LoVo (cell line): ENCODE measurements around the gene HNRNPU.
"Not testable (repeated sequence)": the region's sequence is repeated elsewhere in the genome, so short reads cannot be mapped to it uniquely, and the experiment has no call there.

ENCODE experiments used
- DNase-seq: peaks from one replicate; pipeline ENCODE4 v3.0.0-alpha.2; 2016; ENCODE audit warnings: low spot score

Gene HNRNPU

GRCh38 chr1:244840219-244840794 lies 24.0 kb downstream of the HNRNPU start:
- no peak for DNase-seq

DNA sequence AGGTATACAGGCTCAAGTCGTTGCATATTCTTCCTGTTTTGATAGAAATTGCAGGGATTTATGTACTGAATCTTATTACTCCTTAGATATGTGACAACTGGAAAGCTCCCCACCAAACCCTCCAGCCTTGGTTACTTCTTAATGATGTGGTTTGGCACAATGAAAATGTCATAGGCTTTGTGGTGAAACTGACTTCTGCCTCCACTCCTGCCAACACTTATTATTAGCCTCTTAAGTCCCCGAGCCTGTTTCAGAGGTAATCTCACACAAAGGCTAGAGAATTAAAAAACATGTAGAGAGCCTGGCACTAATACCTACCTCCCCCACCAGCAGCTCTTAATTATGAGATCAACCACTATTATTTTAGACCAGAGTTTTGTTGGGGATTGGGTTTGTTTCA lies 24.7 kb downstream of the HNRNPU start:
- no peak for DNase-seq

GRCh38 chr1:244837597-244838258 lies 26.6 kb downstream of the HNRNPU start:
- no peak for DNase-seq

- DNase-seq: no peak
Observed at GRCh38 chr1:244836584-244836983, 27.8 kb downstream of the HNRNPU start.

DNA sequence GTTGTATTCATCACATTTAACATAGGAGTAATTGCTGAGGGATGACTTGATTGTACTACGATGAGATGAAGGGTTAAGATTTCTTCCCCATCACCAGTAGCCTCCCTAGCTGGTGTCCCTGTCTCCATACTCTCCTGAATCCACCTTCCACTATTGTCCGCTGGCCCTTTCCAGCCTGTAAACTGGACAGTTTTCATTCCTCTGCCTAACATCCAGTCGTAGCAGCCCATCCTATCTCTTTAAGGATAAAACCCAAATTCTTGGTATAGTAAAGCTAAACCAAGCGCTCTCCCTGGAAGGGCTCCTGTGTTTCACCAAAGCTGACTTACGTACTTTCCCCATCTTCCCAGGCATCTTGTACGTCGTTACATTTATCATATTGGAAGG lies 28.2 kb downstream of the HNRNPU start:
- peak; percentile 31 for DNase-seq

- DNase-seq: peak; percentile 90
Observed at GRCh38 chr1:244835276-244836134, 28.8 kb downstream of the HNRNPU start, which contains the start of gene COX20. COX20 (plus strand) TSS chr1:244835658; CDS start chr1:244835715, 57 bp downstream.

- DNase-seq: peak; percentile 89
Observed at GRCh38 chr1:244834543-244835275, 29.6 kb downstream of the HNRNPU start.

DNA sequence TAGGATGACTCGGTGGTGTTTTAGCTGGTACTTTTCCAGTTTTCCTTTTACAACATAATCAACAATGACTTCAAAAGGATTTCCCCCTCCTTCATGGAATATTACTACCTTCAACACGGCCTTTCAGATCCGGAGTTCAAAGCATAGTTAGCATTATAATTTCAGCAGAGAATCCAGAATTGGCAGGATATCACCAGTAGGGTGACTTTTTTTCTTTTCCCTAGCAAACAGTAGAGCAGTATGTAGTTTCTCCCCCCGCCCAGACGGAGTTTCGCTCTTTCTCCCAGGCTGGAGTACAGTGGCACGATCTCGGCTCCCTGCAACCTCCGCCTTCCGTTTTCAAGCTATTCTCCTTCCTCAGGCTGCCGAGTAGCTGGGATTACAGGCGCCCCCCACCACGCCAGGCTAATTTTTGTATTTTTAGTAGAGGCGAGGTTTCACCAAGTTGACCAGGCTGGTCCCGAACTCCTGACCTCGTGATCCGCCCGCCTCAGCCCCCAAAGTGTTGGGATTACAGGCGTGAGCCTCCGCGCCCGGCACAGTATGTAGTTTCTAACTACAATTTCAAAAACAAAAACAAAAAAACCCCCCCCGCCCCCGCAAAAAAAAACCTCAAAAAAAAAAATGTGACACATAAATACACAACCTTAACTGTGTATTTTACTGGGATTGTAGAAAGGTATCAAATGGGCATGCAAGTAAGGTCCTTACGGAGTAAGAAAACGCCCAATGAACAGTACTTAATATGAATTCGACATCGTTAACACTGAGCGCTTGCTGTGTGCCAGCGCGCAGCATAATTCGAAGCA lies 30.4 kb downstream of the HNRNPU start:
- peak; percentile 78 for DNase-seq

DNA sequence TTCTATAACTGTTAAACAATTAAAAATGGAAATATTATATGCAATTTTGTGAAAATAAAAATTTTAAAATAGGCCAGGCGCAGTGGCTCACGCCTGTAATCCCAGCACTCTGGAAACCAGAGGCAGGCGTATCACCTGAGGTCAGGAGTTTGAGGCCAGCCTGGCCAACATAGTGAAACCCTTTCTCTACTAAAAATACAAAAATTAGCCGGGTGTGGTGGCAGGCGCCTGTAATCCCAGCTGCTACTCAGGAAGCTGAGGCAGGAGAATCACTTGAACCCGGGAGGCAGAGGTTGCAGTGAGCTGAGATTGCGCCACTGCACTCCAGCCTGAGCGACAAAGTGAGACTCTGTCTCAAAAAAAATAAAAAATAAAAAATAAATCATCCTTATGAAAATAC lies 31.1 kb downstream of the HNRNPU start:
- DNase-seq: not testable (repeated sequence)

GRCh38 chr1:244830639-244831038 lies 33.7 kb downstream of the HNRNPU start:
- DNase-seq: no peak

GRCh38 chr1:244826712-244827111 lies 37.6 kb downstream of the HNRNPU start:
- DNase-seq: no peak

DNA sequence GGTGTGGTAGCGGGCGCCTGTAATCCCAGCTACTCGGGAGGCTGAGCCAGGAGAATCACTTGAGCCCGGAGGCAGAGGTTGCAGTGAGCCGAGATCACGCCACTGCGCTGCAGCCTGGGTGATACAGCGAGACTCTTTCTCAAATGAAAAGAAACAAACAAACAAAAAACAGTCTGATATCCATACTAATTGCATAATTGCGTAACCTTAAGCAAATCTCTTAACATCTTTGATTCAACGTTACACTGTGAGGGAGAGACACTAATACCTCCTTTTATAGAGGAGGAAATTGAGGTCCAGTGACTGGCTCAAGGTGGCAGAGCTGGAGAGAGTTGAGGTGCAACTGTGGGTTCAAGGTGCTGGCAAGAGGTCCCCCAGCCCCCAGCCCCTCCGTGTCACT lies 41.5 kb downstream of the HNRNPU start:
- DNase-seq: no peak

- no peak for DNase-seq
Observed at GRCh38 chr1:244821134-244821533, 43.2 kb downstream of the HNRNPU start.

DNA sequence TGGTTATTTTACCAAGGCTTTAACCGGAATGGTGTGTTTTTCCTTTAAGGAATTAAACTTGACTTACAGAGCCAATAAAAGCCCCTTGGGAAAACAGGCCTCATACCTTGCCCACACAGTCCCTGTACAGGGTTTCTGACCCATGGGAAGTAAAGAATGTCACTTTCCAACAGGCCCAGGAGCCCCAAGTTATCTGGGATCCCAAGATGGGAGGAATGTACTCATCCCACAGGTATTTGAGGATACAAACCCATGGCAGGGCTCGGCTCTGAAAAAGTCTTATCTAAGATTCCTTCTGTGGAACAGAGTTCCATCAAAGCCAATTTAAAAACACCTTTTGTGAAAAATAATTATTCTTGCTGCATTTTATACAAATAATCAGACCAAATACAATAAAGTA lies 44.2 kb downstream of the HNRNPU start:
- no peak for DNase-seq

- DNase-seq: no peak
Observed at GRCh38 chr1:244817415-244817894, 46.9 kb downstream of the HNRNPU start.

- DNase-seq: no peak
Observed at GRCh38 chr1:244815600-244816099, 48.7 kb downstream of the HNRNPU start.

GRCh38 chr1:244813327-244813726 lies 51.0 kb downstream of the HNRNPU start:
- DNase-seq: no peak

- DNase-seq: no peak
Observed at GRCh38 chr1:244810221-244810620, 54.1 kb downstream of the HNRNPU start.

DNA sequence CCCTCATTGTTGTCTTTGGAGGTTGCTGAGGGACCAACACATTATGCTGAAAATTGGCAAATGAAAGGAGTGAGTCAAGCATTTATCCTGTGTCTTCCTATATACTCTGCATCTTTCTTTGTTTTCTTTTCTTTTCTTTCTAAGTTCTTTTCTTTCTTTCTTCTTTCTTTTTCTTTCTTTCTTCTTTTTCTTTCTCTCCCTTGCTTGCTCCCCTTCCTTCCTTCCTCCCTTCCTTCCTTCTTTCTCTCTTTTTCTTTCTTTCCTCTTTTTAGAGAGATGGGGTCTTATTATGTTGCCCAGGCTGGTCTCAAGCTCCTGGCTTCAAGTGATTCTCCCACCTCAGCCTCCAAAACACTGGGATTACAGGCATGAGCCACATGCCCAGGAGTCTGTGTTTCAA lies 57.2 kb downstream of the HNRNPU start:
- DNase-seq: no peak

DNA sequence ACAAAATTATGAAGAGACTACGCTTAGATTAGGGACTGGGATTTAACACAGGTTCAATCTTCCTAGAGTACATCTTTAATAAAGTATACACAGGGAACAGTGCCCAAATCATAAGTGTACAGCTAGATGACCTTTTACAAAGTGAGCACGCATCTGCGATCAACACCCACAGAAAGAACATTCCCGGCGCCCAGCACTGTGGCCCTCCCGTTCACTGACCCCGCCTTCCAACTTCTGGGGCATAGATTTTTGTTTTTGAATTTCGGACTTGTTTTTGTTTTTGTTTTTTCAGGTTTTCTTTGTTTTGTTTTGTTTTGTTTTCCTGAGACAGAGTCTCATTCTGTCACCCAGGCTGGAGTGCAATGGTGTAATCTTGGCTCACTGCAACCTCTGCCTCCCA lies 59.5 kb downstream of the HNRNPU start:
- no peak for DNase-seq
